Measurements from ENCODE around the gene CANT1.
"Not testable (repeated sequence)": the region's sequence is repeated elsewhere in the genome, so short reads cannot be mapped to it uniquely, and the experiment has no call there.

Gene CANT1

DNA sequence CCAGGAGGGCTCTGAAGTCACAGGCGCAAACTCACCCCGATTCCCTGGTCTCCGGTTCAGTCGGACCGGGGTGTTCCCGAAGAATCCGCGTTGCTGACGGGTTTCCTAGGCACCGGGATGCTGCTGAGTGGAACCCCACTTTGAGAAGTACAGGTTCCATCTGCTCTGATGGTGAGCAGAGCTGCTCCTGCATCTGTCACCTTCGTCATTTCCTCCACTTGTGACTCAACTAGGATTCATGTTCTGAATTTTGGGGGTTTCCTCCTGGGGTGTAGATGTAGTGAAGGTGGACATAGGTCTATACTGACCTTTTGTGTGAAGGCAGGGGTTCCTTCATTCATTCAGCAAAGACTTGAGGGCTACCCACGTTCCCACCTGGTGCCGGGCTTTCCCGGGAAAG lies 54.9 kb downstream of the CANT1 start:
- no peak for FAIRE-seq

DNA sequence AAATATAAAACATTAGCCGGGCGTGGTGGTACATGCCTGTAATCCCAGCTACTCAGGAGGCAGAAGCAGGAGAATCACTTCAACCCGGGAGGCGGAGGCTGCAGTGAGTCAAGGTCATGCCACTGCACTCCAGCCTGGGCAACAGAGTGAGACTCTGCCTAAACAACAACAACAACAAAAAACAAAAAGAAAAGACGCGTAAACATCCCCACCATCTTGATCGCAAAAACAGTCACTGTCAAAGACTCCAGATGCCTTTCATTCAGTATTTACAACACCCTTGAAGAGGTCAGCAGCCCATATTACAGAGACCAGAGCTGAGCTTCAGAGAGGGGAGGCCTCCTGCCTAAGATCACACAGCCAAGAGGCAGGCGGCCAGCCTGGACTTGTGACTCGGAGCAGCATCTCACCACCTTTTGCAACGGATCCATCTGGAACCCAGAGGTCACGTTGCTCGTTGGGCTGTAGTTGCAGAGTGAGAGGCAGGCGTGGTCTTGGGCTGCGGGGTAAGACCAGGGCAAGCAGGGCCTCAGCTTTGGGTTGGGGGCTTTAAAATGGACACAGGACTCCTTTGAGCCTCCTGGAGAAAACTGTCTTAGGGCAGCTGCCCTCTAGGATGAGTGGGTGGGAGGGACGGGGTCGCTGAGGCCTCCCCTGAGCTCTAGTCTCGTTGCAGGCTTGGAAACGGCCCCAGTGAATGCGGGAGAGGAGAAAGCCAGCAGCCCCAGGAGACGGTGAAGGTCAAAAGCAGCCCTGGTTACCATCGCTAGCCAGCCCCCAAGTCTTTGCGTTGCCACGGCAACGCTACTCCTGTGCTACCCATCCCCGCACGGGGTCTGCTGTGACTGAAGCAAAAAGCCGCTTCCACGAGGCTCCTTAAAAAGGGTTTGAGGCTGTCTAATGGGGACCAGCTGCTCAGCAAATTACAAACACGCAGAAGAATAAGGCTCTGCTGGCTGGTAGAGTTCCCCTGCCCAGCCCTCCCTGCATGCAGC lies 55.9 kb downstream of the CANT1 start:
- FAIRE-seq = no peak

DNA sequence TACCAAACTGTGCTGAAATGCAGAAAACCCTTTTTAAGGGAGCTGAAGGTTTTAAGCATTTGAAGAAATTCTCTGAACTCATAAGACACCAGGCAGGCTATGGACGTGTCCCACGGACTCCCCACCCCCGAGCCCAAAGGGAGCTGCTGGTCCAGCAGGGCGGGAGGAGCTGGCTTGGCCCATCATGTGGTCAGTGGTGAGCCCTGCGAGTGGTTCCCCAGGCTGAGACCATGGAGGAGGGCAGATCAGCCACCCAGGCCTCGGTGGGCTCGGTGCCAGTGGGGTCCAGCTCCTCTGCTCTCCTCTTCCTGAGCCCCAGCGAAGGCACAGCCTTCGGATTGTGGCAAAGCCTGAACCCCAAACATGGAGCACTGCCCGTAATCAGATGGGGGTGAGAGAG lies 56.9 kb downstream of the CANT1 start:
- FAIRE-seq = no peak

DNA sequence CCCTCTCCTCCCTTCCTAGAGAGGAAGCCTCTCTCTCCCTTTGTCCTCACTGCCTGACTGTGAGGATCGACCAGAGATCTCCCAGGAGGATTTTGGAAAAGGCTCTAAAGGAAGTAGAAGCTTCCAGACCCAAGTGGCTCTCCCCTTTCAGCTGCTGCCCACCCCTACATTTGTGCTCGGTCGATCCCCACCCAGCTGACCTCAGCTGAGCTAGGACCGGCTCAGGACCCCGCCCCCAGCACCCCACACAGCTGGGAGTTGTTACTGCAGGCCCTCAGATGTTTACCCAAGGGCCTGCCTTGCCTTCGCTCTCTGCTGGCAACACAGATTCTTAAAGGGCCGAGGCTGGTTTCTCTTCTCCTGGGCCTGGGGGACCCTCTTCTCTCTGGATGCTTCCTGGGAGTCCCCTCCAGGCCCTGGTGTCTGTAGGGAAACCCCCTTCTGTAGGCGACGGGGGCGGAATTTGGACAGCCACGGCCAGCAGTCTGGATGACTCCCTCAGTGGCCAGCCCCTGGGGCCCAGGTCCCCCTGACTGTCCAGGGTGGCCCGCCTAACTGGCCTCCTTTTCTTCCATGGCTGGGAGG lies 57.5 kb downstream of the CANT1 start:
- FAIRE-seq = no peak

DNA sequence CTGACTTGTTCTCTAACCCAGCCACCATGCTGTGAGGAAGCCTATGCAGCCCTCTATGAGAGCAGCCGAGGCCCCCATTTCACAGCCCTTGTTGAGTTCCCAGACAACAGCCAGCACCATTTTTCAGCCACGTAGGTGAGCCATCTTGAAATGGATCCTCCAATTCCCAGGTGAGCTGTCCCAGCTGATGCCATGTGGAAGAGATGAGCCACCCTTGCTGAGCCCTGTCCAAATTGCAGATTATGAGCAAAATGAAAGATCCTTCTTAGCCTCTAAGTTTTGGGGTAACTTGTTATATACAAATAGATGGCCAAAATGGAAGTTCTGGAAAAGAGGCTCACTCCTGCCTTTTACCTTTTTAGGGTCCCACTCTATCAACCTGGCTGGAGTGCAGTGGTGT lies 58.7 kb downstream of the CANT1 start:
- no peak for FAIRE-seq

DNA sequence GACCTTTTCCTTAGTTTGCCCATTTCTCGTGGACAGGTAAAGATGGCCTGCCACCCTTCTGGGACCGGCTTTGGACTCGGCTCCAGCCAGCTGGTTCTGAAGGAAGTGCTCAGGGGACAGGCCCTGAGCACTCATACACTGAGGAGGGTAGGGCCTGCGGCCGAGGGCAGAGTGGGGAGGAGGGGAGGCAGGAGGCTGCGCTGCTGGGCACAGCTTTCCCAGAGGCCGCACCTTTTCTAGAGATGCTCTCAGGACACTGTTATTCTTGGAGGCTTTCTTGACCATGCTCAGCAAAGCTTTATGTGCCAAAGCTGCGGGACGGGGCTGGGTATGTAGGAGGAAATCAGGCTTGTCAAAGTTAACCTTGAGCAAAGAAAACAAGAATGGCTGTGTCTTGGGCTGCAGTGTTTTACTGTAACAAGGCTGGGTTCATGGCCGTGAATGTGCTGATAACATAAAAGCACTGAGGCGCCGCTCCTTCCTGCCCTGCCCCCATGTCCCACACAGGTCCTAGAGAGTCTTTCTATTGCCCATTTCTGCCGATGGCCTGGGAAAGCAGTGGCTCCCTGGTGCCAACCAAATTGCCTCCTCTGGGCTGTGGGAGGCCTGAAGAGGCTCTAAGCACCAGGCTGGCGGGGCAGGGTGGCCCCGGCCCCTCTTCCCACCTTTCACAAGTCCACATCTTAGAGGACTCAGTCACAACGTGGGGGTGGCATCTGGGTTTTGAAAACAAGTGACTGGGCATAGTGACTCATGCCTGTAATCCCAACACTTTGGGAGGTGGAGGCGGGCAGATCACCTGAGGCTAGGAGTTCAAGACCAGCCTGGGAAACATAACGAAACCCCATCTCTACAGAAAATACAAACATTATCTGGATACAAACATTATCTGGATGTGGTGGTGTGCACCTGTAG lies 62.1 kb downstream of the CANT1 start:
- FAIRE-seq = no peak

DNA sequence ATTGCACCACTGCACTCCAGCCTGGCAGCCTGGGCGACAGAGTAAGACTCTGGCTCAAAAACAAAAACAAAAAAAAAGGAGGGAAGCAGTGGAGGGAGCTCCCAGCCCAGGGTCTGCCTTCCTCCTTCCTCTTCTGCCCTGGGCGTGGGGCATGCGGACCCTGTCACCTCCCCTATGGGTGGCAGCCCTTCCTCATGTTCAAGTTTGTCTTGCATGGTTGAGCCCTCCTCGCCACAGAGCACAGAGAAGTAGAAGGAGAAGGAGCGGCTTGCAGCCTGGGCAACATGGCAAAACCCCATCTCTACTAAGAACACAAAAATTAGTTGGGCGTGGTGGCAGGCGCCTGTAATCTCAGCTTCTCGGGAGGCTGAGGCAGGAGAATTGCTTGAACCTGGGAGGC lies 62.9 kb downstream of the CANT1 start:
- FAIRE-seq = no peak

DNA sequence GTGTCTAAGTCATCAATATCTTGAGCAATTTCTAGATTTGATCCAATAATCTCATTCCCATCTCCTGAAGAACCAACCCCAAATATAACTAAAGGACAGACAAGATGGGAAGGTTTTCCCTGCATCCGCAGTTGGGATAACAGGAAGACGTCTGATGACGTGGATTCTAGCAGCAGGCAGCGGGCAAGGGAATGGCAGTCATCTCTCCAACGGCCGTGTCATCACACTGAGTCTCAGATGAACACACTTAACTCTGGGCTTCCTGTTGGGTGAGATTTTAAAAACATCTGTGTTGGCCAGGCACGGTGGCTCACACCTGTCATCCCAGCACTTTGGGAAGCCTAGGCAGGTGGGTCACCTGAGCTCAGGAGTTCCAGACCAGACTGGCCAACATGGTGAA lies 63.4 kb downstream of the CANT1 start:
- FAIRE-seq = no peak

DNA sequence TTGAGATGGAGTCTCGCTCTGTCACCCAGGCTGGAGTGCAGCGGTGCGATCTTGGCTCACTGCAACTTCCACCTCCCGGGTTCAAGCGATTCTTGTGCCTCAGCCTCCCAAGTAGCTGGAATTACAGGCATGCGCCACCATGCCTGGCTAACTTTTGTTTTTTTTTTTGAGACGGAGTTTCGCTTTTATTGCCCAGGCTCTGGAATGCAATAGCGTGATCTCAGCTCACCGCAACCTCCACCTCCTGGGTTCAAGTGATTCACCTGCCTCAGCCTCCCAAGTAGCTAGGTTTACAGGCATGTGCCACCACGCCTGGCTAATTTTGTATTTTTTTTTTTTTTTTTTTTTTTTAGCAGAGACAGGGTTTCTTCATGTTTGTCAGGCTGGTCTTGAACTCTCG lies 64.1 kb downstream of the CANT1 start:
- FAIRE-seq = not testable (repeated sequence)

DNA sequence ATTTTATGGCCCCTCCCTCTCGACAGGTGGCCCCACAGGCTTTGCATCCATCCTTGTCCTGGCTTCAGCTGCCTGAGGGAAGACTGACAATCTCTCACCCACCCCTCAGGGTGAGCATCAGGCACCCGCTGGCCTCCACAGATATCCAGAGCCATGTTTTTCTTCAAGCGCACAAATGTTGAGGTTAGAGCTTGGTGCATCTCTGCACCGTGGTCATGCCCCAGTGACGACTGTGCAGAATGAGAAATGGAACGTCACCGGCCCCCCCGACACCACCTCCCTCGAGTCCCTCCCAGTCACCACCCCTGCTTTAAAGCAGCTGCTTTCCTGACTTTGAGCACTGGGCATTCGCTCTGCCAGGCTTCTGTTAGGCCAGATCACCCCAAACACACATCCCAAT lies 64.6 kb downstream of the CANT1 start:
- FAIRE-seq = no peak

DNA sequence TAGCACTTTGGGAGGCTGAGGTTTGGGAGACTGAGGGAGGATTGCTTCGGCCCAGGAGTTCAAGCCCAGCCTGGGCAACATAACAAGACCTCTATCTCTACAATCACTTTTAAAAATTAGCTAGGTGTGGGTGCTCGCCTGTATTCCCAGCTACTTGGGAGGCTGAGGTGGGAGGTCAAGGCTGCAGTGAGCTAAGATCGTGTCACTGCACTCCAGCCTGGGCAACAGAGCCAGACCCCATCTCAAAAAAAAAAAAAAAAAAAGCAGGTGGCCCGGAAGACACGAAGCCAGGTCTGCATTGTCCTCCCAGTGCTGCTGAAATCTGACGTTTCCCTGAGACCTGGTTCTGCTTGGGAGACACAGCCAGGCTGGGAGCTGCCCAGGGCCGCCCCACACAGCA lies 65.5 kb downstream of the CANT1 start:
- FAIRE-seq = no peak

Data from colon (tissue), 2 donors.